ENCODE results near the gene USHBP1. TPM values are rescaled to one million over a fixed set of nuclear protein-coding genes. Genes with fewer than 3 reads are reported as not detected.
A peak's percentile ranks its signal among the peaks of the same experiment; 100 is the strongest.

The USHBP1 gene
- total RNA-seq, 1 donor from 2014 or later: 0.23 TPM

DNA sequence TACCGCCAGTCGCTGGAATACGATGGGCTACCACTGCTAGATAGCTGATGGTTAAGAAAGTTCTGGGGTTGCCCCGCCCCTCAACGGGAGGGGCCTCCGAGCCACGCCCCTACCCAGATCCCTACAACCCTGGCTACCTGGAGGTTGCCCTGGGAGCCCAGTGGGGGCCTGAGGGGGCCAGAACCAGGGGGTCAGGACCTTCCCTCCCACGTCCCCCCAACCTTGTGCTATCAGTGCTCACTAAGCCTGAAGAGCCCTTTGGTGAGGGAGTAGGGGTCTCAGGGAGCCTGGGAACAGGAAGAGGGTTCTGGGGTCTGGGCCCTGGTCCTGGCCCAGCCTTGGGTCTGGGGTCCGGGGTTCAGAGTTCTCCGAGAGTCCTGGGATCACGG, 29.6 kb downstream of the USHBP1 start:
- H3K4me3 Mint-ChIP-seq: peak overlapping the region; percentile 80
- DNase-seq (ENCODE audit: low read depth, low spot score): no peak
- peaks cover 9% of the 10 kb centered on the region for H3K4me1 Mint-ChIP-seq
- H3K27ac Mint-ChIP-seq (ENCODE audit: unreplicated experiment): no peak overlapping the region
- H3K36me3 Mint-ChIP-seq (ENCODE audit: low read depth): no peaks in the 10 kb centered on the region
- H3K9me3 Mint-ChIP-seq: no peaks in the 10 kb centered on the region
- H3K27me3 Mint-ChIP-seq (ENCODE audit: low read depth): no peaks in the 10 kb centered on the region
- TF ChIP-seq, protein P1, sequence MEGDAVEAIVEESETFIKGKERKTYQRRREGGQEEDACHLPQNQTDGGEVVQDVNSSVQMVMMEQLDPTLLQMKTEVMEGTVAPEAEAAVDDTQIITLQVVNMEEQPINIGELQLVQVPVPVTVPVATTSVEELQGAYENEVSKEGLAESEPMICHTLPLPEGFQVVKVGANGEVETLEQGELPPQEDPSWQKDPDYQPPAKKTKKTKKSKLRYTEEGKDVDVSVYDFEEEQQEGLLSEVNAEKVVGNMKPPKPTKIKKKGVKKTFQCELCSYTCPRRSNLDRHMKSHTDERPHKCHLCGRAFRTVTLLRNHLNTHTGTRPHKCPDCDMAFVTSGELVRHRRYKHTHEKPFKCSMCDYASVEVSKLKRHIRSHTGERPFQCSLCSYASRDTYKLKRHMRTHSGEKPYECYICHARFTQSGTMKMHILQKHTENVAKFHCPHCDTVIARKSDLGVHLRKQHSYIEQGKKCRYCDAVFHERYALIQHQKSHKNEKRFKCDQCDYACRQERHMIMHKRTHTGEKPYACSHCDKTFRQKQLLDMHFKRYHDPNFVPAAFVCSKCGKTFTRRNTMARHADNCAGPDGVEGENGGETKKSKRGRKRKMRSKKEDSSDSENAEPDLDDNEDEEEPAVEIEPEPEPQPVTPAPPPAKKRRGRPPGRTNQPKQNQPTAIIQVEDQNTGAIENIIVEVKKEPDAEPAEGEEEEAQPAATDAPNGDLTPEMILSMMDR (conservative IDR thresholded peaks at IDR 0.05): no peak

DNA sequence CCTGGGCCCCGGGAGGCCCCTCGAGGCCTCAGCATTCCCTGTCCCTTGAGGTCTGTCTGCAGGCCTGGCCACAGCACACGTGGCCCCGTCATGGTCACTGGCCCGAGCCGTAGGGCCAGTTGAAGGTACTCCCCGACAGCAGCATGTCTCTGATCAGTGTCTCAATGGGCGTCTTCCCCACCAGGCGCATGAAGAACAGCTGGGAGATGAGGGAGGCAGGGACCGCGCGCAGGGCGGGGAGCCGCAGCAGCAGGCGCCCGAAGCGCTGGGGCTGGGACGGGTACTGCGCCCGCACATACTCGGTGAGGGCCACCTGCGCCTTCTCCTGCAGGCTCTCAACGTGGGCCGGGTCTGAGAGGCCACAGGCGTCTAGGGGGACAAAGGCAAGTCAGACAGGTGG, 32.3 kb downstream of the USHBP1 start:
- no peak for DNase-seq (ENCODE audit: low read depth, low spot score)
- no peaks in the 10 kb centered on the region for H3K36me3 Mint-ChIP-seq (ENCODE audit: low read depth)
- H3K27me3 Mint-ChIP-seq (ENCODE audit: low read depth): no peaks in the 10 kb centered on the region
- no peak overlapping the region for H3K27ac Mint-ChIP-seq (ENCODE audit: unreplicated experiment)
- TF ChIP-seq, protein P1 (conservative IDR thresholded peaks at IDR 0.05): no peak
- H3K4me3 Mint-ChIP-seq: peak overlapping the region; percentile 41
- peaks cover 7% of the 10 kb centered on the region for H3K4me1 Mint-ChIP-seq
- no peaks in the 10 kb centered on the region for H3K9me3 Mint-ChIP-seq

DNA sequence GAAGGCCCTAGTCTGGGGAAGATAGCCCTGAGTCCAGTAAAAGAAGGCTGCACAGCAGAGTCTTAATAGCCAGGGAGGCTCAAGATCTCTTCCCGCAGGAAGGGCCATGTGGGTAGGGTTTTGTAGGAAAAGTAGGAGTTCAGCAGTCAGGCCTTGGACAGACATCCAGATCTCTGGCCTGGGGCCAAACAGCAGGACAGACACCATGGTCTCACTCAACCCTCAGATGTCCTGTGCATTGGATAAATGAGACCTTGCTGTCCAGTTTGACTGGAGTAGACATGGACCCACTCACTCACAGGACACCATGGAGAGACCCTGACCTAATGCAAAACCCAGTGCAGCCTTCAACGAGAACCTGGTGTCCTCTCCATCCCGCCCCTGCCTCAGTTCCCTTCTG, 34.7 kb downstream of the USHBP1 start:
- H3K27me3 Mint-ChIP-seq (ENCODE audit: low read depth): peaks cover 4% of the 10 kb centered on the region
- TF ChIP-seq, protein P1 (conservative IDR thresholded peaks at IDR 0.05): no peak
- DNase-seq (ENCODE audit: low read depth, low spot score): no peak

DNA sequence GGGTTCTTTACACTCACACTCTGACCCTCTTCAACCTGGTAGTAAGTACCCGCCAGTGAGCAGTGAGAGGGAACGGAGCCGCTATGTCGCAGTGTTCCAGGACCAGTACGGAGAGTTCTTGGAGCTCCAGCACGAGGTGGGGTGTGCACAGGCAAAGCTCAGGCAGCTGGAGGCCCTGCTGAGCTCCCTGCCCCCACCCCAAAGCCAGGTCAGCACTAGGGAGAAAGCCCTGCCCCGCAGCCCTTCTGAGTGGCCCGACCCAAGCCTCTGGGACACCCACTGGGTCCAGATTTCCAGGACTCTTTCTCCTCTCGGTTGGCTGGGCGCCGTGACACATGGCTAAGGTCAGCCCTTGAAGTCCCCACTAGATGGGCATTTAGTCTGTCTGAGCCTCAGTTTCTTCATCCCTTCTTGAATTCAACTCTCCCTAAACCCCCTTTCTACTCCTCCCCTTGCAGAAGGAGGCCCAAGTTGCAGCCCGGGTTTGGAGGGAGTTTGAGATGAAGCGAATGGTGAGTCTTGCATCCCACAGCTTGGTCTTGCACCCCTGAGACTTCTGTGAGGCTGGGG, 36.7 kb downstream of the USHBP1 start:
- Mint-ChIP-seq H3K27me3 (ENCODE audit: low read depth) (peaks cover 4% of the 10 kb centered on the region), H3K4me3 (peak overlapping the region; percentile 91), H3K27ac (ENCODE audit: unreplicated experiment) (no peak overlapping the region), H3K36me3 (ENCODE audit: low read depth) (no peaks in the 10 kb centered on the region), H3K9me3 (no peaks in the 10 kb centered on the region), H3K4me1 (peaks cover 5% of the 10 kb centered on the region)
- DNase-seq (ENCODE audit: low read depth, low spot score): no peak
- TF ChIP-seq, protein P1 (conservative IDR thresholded peaks at IDR 0.05): no peak

More for the DNA sequence above, 34.7 kb downstream of the USHBP1 start:
- Mint-ChIP-seq H3K9me3 (no peaks in the 10 kb centered on the region), H3K27ac (ENCODE audit: unreplicated experiment) (no peak overlapping the region), H3K36me3 (ENCODE audit: low read depth) (no peaks in the 10 kb centered on the region), H3K4me3 (no peak overlapping the region), H3K4me1 (peaks cover 8% of the 10 kb centered on the region)

DNA sequence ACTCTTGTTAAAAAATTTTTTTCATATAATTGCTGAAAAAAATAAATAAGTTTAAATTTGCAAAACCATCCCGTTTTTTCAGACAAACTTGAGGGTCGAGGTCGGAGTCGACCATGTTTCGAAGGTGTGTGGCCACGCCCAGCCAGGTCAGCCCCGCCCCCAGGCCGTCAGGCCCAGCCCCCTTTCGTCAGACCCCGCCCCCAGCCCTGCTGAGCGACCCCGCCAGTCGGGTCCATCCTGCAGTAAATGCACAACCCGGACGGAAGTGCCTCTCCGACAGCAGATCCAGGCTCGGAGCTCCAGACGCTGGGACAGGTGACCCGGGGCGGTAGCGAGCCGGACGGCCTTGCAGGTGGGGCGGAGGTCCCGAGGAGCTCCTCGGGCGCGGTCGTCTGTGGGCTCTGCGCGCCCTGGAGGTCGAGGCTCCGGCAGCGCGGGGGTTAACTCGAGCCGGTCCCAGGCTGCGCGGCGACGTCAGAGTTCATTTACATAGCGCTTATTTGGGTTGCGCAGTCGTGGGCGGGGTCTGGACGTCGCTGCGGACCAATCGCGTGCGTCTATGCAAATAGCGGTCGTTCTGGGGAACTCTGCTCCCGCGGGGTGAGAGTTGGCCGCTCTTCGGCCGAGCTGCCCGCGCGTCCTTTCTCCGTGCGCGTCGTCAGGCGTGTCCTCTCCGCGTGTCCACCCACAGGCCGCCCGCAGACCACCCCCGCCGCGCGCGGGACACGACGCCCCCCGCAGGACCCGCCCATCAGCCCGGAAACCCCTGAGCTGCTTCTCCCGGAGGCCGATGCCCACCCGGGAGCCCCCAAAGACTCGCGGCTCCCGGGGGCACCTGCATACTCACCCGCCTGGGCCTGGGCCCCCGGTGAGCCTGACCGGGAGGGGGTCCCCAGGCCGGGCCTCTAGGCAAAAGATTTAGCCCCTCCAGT, 38.3 kb downstream of the USHBP1 start, which contains the start of gene OCEL1:
Gene OCEL1, plus strand, starts transcription at position 225 of the 932 bp plus-strand sequence. Its CDS starts 22 bp downstream, at position 247.
- Mint-ChIP-seq H3K4me3 (peak within 1 kb of the TSS; percentile 91), H3K4me1 (peaks cover 5% of the 10 kb centered on the region), H3K36me3 (ENCODE audit: low read depth) (no peaks in the 10 kb centered on the region), H3K27me3 (ENCODE audit: low read depth) (peaks cover 4% of the 10 kb centered on the region), H3K27ac (ENCODE audit: unreplicated experiment) (peak within 1 kb of the TSS; percentile 93), H3K9me3 (no peaks in the 10 kb centered on the region)
- peak; percentile 94 for DNase-seq (ENCODE audit: low read depth, low spot score)
- TF ChIP-seq, protein P1 (conservative IDR thresholded peaks at IDR 0.05): no peak

Measured in neural crest cell (in vitro differentiated cells).